SJSA1 (cell line): ENCODE measurements around the gene SEPSECS. TPM values are rescaled to one million over a fixed set of nuclear protein-coding genes. Genes with fewer than 3 reads are reported as not detected.

Source experiments
- DNase-seq, 2 experiments: peaks; one replicate each; pipeline ENCODE4 v3.0.0-alpha.2; 2015 to 2020; ENCODE audit warnings: low spot score in 2 of 2, low read depth in 1 of 2
- H3K27ac ChIP-seq: fragments of 250-450 bp; sonication (Bioruptor Pico); 2 replicates; pipeline ENCODE4 v1.5.1; 2020; ENCODE audit warnings: mild to moderate bottlenecking, moderate library complexity
- H3K27me3 ChIP-seq: fragments of 250-450 bp; sonication (Bioruptor Pico); replicated peaks from 2 replicates; pipeline ENCODE4 v1.5.1; 2020; ENCODE audit warnings: mild to moderate bottlenecking, moderate library complexity
- H3K36me3 ChIP-seq: fragments of 250-450 bp; sonication (Bioruptor Pico); 2 replicates; pipeline ENCODE4 v1.5.1; 2020; ENCODE audit warnings: mild to moderate bottlenecking
- H3K4me1 ChIP-seq: fragments of 250-450 bp; sonication (Bioruptor Pico); replicated peaks from 2 replicates; pipeline ENCODE4 v1.6.1; 2021; ENCODE audit warnings: mild to moderate bottlenecking
- H3K4me3 ChIP-seq: fragments of 250-450 bp; sonication (Bioruptor Pico); 2 replicates; pipeline ENCODE4 v1.5.1; 2020; ENCODE audit warnings: mild to moderate bottlenecking
- H3K9me3 ChIP-seq: fragments of 250-450 bp; sonication (Bioruptor Pico); replicated peaks from 2 replicates; pipeline ENCODE4 v1.5.1; 2020; ENCODE audit warnings: mild to moderate bottlenecking
- total RNA-seq: library from RNA; depleted of rRNA; stranded (reverse); fragments of >200 nt; shearing (Covaris generic); gene quantifications from 2 replicates; pipeline ENCODE4 v1.2.3, GENCODE V29; 2014; rRNA removed

SEPSECS gene
- 2.8 and 5.6 TPM in 2 replicates for total RNA-seq

- Histone ChIP-seq H3K27me3 (no peaks in the 10 kb centered on the region), H3K4me1 (0 out of 2 replicates have a peak, but pooled peaks cover 10% of the 10 kb centered on the region), H3K9me3 (no peaks in the 10 kb centered on the region), H3K27ac (peak within 1 kb of the TSS; percentile 83), H3K4me3 (peak within 1 kb of the TSS; percentile 81), H3K36me3 (0 out of 2 replicates have a peak, but pooled peaks cover 3% of the 10 kb centered on the region)
- peak; percentile 87 to 93 for DNase-seq
These were observed at the start of gene SEPSECS for GRCh38 chr4:25159837-25160713. Gene SEPSECS (minus strand): TSS chr4:25160449. CDS start chr4:25160369, 80 bp downstream.

DNA sequence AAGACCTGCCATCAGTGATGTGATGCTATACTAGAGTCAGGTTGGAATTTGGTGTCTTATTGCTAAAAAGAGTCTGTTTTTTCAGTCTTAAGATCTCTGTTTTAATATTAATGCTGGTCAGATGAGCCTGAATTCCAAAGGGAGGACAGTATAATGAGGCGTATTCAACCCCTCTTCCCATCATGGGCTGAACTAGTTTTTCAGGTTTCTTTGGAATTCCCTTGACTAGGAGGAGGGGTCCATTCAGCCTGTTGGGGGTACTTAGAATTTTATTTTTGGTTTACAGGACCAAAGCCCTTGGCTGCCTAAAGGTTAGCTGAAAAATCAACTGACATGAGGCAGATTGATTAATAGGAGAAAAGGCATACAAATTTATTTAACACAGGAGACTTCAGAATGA lies 49.5 kb upstream of the SEPSECS start:
- Histone ChIP-seq H3K4me1 (no peaks in the 10 kb centered on the region), H3K4me3 (no peak overlapping the region), H3K27me3 (no peaks in the 10 kb centered on the region), H3K9me3 (no peaks in the 10 kb centered on the region), H3K36me3 (no peaks in the 10 kb centered on the region), H3K27ac (no peak overlapping the region)
- no peak for DNase-seq

GRCh38 chr4:25207997-25208396 lies 47.7 kb upstream of the SEPSECS start:
- H3K4me1 ChIP-seq, result no peaks in the 10 kb centered on the region
- H3K4me3 ChIP-seq, result no peak overlapping the region
- no peaks in the 10 kb centered on the region for H3K36me3 ChIP-seq
- DNase-seq, result no peak
- no peaks in the 10 kb centered on the region for H3K9me3 ChIP-seq
- H3K27ac ChIP-seq, result no peak overlapping the region
- no peaks in the 10 kb centered on the region for H3K27me3 ChIP-seq

DNA sequence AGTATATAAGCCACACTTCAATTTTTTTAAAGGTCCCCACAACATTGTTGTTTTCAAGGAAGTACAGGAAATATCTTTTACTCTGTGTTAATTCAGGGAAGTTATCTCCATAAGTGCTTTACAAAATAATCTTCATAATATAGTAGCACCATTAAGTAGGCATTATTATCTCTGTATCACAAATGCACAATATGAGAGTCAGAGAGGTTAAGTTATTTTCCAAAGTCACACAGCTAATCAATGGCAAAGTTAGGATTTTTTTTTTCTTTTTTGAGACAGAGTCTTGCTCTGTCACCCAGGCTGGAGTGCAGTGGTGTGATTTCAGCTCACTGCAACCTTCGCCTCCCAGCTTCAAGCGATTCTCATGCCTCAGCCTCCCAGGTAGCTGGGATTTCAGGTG lies 38.5 kb upstream of the SEPSECS start:
- Histone ChIP-seq H3K9me3 (no peaks in the 10 kb centered on the region), H3K27me3 (no peaks in the 10 kb centered on the region), H3K36me3 (no peaks in the 10 kb centered on the region), H3K4me3 (no peak overlapping the region), H3K4me1 (no peaks in the 10 kb centered on the region), H3K27ac (no peak overlapping the region)
- no peak for DNase-seq

- no peaks in the 10 kb centered on the region for H3K36me3 ChIP-seq
- no peaks in the 10 kb centered on the region for H3K27me3 ChIP-seq
- no peak overlapping the region for H3K4me3 ChIP-seq
- H3K27ac ChIP-seq, result no peak overlapping the region
- H3K4me1 ChIP-seq, result no peaks in the 10 kb centered on the region
- DNase-seq, result no peak
- H3K9me3 ChIP-seq, result no peaks in the 10 kb centered on the region
These were observed 30.2 kb upstream of the SEPSECS start for GRCh38 chr4:25190407-25190806.

DNA sequence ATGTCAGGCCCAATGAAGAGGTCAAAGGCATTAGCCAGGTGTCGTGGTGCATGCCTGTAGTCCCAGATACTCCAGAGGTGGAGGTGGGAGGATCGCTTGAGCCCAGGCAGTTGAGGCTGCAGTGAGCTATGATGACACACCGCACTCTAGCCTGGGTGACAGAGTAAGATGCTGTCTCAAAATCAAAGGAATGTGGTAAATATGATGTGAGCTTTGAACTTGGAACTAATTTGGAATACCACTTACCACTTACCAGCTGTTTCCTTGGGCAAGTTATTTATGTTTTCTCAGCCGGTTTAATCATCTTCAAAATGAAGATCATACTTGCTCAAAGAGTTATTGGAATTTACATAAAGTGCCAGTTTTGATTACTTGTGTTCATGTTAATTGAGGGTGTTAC lies 23.8 kb upstream of the SEPSECS start:
- Histone ChIP-seq H3K27me3 (no peaks in the 10 kb centered on the region), H3K4me3 (no peak overlapping the region), H3K36me3 (no peaks in the 10 kb centered on the region), H3K27ac (no peak overlapping the region), H3K9me3 (no peaks in the 10 kb centered on the region), H3K4me1 (no peaks in the 10 kb centered on the region)
- DNase-seq, result no peak

DNA sequence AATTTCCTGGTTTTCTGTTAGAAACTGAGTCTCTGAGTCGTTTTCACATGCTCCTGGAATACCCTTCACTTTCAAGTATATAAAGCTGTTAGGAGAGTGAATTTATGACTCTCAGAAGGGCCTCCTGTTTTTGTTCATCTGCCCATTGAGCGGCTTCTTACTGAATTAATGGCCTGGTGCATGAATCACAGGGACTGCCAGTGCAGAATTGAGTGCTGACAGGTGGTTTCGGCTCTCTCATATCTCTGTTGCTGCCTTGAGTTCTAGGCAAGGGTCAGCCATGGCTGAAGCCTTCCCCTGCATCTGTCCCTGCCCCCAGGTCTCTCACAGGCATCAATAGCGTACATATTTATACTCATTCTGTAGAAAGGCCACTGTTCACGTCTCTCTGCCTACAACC lies 22.7 kb upstream of the SEPSECS start:
- no peak for DNase-seq
- no peaks in the 10 kb centered on the region for H3K9me3 ChIP-seq
- H3K27ac ChIP-seq, result no peak overlapping the region
- no peaks in the 10 kb centered on the region for H3K27me3 ChIP-seq
- no peaks in the 10 kb centered on the region for H3K36me3 ChIP-seq
- no peaks in the 10 kb centered on the region for H3K4me1 ChIP-seq
- no peak overlapping the region for H3K4me3 ChIP-seq

DNA sequence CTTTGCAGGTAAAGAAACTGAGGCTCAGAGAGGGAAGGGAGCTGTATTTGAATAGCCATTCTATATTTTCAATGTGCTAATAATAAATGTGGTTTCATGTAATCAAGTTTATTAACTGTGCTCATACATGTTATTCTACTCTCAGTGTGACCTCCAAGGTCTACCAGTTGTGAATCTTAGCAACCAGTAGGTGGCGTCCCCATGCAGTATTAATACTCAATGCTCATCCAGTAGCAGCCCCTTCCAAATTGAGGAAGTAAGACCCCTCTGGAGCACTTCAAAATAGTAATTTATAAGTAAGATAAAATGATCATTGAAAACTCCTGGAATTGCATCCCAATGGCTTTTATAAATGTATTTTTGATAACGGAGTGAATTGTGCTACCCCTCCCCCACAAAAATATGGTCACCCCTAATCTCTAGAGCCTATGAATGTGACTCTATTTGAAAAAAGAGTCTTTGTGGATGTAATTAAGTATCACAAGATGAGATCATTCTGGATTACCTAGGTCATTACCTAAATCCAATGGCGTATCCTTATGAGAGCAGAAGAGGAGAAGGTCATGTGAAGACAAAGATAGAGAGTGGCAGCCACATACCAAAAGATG lies 20.4 kb upstream of the SEPSECS start:
- H3K4me1 ChIP-seq, result no peaks in the 10 kb centered on the region
- no peaks in the 10 kb centered on the region for H3K36me3 ChIP-seq
- no peak for DNase-seq
- H3K27ac ChIP-seq, result no peak overlapping the region
- H3K9me3 ChIP-seq, result no peaks in the 10 kb centered on the region
- no peaks in the 10 kb centered on the region for H3K27me3 ChIP-seq
- H3K4me3 ChIP-seq, result no peak overlapping the region

DNA sequence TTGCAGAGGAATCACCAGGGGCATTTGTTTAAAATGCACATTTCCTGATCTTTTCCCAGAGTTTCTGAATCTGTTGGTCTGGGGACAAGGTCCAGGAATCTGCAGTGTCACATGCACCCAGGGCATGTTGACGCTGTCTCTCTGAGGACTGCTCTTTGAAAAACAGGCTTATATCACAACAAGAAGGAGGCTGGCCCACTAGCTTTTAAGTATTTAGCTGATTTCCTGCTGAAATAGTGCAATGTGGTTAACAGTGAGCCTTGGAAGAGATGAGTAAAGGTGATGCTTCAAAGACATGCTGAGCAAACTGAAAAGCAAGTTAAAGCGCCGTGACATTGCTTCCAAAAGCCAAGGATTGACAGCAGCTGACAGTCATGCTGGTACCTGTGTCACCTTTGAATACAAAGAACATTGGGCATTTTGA lies 18.6 kb upstream of the SEPSECS start:
- H3K36me3 ChIP-seq, result no peaks in the 10 kb centered on the region
- no peak overlapping the region for H3K4me3 ChIP-seq
- H3K27ac ChIP-seq, result no peak overlapping the region
- H3K9me3 ChIP-seq, result no peaks in the 10 kb centered on the region
- no peaks in the 10 kb centered on the region for H3K27me3 ChIP-seq
- DNase-seq, result no peak
- peaks cover 6% of the 10 kb centered on the region for H3K4me1 ChIP-seq

GRCh38 chr4:25177147-25177546 lies 16.9 kb upstream of the SEPSECS start:
- DNase-seq, result no peak
- Histone ChIP-seq H3K36me3 (no peaks in the 10 kb centered on the region), H3K4me1 (peaks cover 19% of the 10 kb centered on the region), H3K4me3 (no peak overlapping the region), H3K27ac (no peak overlapping the region), H3K27me3 (no peaks in the 10 kb centered on the region), H3K9me3 (no peaks in the 10 kb centered on the region)

- no peak for DNase-seq
- Histone ChIP-seq H3K27ac (no peak overlapping the region), H3K4me3 (no peak overlapping the region), H3K4me1 (peaks cover 19% of the 10 kb centered on the region), H3K27me3 (no peaks in the 10 kb centered on the region), H3K9me3 (no peaks in the 10 kb centered on the region), H3K36me3 (no peaks in the 10 kb centered on the region)
These were observed 14.4 kb upstream of the SEPSECS start for GRCh38 chr4:25174674-25175073.

DNA sequence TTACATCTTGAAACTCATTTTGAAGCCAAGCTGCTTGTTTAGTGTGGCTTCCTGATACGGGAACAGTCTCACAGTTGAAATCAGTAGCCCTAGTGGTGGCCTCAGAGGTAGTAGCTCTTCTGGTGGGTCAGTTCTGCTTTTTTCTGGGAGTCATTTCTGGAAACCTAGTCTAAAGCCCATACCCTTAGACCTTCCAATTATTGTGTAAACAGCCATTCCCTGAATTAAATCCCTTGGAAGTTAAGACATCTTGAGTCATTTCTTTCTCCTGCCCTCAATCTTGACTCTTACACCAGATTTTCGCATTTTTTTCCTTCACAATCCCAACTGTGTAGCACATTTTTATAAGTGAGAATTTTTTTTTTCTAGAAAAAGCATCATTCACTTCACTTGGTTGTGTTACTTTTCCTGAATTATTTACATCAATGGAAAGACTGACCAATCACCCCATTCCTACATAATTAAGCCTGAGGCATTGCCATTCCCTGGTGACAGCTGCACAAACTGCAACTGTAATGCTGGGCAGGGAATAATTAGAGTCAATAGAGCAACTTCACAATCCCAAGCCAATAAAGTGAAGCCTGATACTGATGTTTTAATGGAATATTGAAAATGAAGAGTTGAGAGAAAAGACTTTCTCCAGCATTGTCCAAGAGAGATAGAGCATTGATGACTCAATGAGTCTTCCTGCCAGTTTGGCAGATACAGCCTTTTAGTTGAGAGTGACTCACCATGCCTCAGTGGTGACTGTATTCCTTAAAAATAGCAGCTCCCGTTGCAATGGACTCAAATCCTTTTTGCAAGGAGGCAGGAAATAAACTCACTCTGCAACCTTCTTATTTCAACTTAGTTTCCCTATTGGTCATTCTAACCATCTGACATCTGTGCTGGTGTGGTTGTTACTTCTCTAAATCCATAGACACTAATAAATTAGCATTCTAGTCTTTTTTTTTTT lies 13.0 kb upstream of the SEPSECS start:
- Histone ChIP-seq H3K4me3 (no peak overlapping the region), H3K9me3 (no peaks in the 10 kb centered on the region), H3K27me3 (no peaks in the 10 kb centered on the region), H3K27ac (peak overlapping the region; percentile 89), H3K4me1 (peaks cover 19% of the 10 kb centered on the region), H3K36me3 (no peaks in the 10 kb centered on the region)
- DNase-seq, result peak; percentile 73 to 78

- Histone ChIP-seq H3K4me1 (peaks cover 19% of the 10 kb centered on the region), H3K27me3 (no peaks in the 10 kb centered on the region), H3K27ac (no peak overlapping the region), H3K36me3 (no peaks in the 10 kb centered on the region), H3K4me3 (no peak overlapping the region), H3K9me3 (no peaks in the 10 kb centered on the region)
- DNase-seq, result no peak
These were observed 11.1 kb upstream of the SEPSECS start for GRCh38 chr4:25171201-25171865.
